ENCODE results near the gene JAZF1. TPM values are rescaled to one million over a fixed set of nuclear protein-coding genes. Genes with fewer than 3 reads are reported as not detected.

JAZF1 gene
- total RNA-seq, 2 experiments from 2014 or later, result 2.8 to 3.3 TPM

DNA sequence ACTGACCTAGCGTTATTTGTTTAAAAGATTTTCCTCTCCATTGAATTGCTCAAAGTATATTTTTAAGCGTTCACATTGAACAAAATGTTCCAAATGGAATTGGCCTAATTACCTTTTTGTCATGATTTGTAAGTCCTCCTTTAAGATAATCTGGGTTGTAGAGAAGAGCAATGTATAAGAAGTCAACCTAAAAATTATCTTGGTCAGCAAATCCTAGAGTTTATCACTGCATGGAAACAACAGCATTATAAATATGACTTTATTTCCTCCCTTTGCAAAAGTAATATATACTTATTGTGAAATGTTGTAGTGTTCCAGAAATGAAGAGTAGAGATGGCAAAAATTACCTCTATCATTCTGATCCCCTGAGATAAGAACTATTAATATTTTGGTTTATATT is 381.4 kb downstream of the JAZF1 start:
- ChIA-PET CTCF (no interaction called here), POLR2A (no interaction called here)
- H3K4me1 Mint-ChIP-seq (ENCODE audit: low read depth), result no peaks in the 10 kb centered on the region
- H3K4me3 Mint-ChIP-seq, result no peak overlapping the region
- no peak overlapping the region for H3K27ac Mint-ChIP-seq
- DNase-seq (no peak), ATAC-seq (no peak)
- H3K9me3 Mint-ChIP-seq (ENCODE audit: insufficient read depth), result no peaks in the 10 kb centered on the region
- H3K27me3 Mint-ChIP-seq (ENCODE audit: low read depth), result no peaks in the 10 kb centered on the region
- H3K36me3 Mint-ChIP-seq (ENCODE audit: low read depth), result peaks cover 23% of the 10 kb centered on the region

DNA sequence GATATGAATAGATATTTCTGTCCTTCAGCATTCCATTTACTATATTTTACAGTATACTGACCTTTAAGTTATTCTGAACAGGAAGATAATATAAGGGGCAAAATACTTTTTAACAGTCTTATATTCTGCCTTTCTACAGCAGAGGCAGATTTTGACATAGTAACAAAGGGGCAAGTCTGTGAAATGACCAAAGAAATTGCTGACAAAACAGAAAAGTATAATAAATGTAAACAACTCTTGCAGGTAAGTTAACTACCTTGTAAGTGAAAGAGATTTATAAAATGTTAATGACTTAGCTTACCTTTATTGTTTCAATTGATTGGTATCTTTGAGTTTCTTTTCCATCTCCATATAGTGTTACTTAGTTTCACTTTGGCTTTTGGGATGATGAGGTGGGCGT is 384.6 kb downstream of the JAZF1 start:
- no peaks in the 10 kb centered on the region for H3K27me3 Mint-ChIP-seq (ENCODE audit: low read depth)
- ATAC-seq (no peak), DNase-seq (no peak)
- no peaks in the 10 kb centered on the region for H3K9me3 Mint-ChIP-seq (ENCODE audit: insufficient read depth)
- POLR2A ChIA-PET, result no interaction called here
- H3K36me3 Mint-ChIP-seq (ENCODE audit: low read depth), result peaks cover 25% of the 10 kb centered on the region
- no peak overlapping the region for H3K4me3 Mint-ChIP-seq
- no peak overlapping the region for H3K27ac Mint-ChIP-seq
- CTCF ChIA-PET, result no interaction called here
- H3K4me1 Mint-ChIP-seq (ENCODE audit: low read depth), result no peaks in the 10 kb centered on the region

DNA sequence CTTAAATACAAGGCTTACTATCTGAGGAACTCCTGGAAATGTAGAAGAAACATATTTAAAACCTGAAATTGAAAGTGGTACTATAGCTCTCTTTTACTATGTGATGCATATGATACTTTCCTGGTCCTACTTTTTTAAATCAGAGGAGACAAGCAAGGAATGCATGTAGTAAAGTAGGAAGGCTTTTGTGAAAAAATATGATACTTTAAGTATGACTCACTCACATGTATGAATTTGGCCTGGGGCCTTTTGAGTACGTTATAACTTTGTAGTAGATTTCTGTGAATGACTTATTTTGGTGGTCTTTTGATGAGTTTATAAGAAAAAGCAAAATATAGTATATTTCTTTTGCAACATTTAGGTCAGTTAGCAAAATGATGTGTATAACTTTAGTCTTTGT is 386.8 kb downstream of the JAZF1 start:
- peaks cover 24% of the 10 kb centered on the region for H3K36me3 Mint-ChIP-seq (ENCODE audit: low read depth)
- H3K4me3 Mint-ChIP-seq, result no peak overlapping the region
- ChIA-PET CTCF (interaction anchor here (0.7 to 1.8 kb wide), 2 partner anchors 8 to 210 kb away, joined by 3 to 4 read pairs; no protein-coding TSS in a partner anchor), POLR2A (no interaction called here)
- no peak overlapping the region for H3K27ac Mint-ChIP-seq
- H3K27me3 Mint-ChIP-seq (ENCODE audit: low read depth), result no peaks in the 10 kb centered on the region
- H3K4me1 Mint-ChIP-seq (ENCODE audit: low read depth), result no peaks in the 10 kb centered on the region
- DNase-seq, result no peak
- no peaks in the 10 kb centered on the region for H3K9me3 Mint-ChIP-seq (ENCODE audit: insufficient read depth)
- no peak for ATAC-seq

DNA sequence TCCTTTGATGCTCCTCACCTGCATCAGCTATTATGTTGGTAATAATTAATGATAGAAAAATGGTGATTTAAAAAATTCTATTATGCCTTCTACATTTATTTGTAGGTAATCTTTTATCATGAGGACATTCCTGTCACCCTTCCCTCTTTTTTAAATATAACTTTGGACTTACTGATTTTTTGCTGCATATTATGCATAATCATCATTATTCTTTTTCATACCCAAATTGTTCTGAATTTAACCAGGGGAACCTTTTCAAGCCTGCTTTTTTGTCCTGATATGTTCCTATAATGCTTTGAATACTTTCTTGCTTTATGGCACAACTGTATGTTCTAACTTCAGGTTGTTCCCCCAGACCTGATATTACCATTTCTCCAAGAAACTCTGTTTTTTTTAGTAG is 392.2 kb downstream of the JAZF1 start:
- DNase-seq, result no peak
- POLR2A ChIA-PET, result no interaction called here
- no peak for ATAC-seq
- H3K27me3 Mint-ChIP-seq (ENCODE audit: low read depth), result no peaks in the 10 kb centered on the region
- no peaks in the 10 kb centered on the region for H3K4me1 Mint-ChIP-seq (ENCODE audit: low read depth)
- H3K4me3 Mint-ChIP-seq, result no peak overlapping the region
- no peaks in the 10 kb centered on the region for H3K9me3 Mint-ChIP-seq (ENCODE audit: insufficient read depth)
- CTCF ChIA-PET, result no interaction called here
- H3K36me3 Mint-ChIP-seq (ENCODE audit: low read depth), result peaks cover 24% of the 10 kb centered on the region
- no peak overlapping the region for H3K27ac Mint-ChIP-seq

DNA sequence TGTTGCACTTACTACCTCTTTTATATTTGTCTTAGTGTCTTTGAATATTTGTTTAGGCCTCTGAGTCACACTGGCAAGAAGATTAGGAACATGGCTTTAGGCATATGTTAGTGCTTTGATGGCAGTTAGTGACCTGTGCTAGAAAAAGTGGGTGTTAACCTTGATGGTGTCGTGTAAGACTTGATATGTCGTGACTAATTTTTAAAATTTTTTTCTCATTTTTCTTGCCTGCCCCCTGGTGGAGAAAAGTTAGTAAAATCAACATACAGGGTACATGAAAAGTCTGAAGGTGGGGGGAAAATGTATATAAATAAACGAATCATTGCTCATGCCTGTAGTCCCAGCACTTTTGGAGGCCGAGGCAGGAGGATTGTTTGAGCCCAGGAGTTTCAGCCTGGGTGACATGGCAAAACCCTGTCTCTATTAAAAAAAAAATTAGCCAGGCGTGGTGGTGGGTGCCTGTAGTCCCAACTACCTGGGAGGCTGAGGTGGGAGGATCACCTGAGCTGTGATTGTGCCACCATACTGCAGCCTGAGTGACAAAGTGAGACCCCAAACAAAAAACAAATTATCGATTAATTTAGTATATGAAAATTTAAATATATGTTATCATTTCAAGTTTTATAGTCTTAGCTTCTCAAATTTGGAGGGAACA is 396.1 kb downstream of the JAZF1 start:
- peaks cover 14% of the 10 kb centered on the region for H3K36me3 Mint-ChIP-seq (ENCODE audit: low read depth)
- no peaks in the 10 kb centered on the region for H3K27me3 Mint-ChIP-seq (ENCODE audit: low read depth)
- H3K4me1 Mint-ChIP-seq (ENCODE audit: low read depth), result no peaks in the 10 kb centered on the region
- ChIA-PET CTCF (interaction anchor here (0.7 to 1.6 kb wide), 10 partner anchors 10 to 589 kb away, joined by 3 to 10 read pairs (median 4); partner anchors contain the start of gene HIBADH), POLR2A (interaction anchor here (1.4 kb wide), 1 partner anchor 45 kb away, joined by 5 read pairs; no protein-coding TSS in a partner anchor)
- peak; percentile 26 for DNase-seq
- peak; percentile 27 for ATAC-seq
- H3K4me3 Mint-ChIP-seq, result no peak overlapping the region
- H3K9me3 Mint-ChIP-seq (ENCODE audit: insufficient read depth), result no peaks in the 10 kb centered on the region
- H3K27ac Mint-ChIP-seq, result no peak overlapping the region

DNA sequence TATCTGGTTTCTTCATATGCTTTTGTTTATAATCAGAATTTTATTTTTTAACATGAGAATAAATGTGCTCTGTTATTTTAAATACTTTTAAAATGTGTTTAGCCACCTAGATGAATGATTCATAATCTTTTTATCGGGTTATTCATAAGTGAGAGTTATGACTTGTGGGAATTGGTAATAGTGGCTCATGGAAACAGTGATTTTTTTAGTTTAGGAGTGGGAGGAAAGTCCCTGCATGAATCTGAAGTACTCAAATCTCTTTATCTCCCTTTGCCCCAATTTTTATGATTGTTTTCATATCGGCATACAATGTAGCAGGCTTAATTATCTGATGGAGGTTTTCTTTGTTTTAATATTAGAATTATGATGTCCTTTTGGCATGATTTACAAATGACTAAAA is 397.7 kb downstream of the JAZF1 start:
- H3K27ac Mint-ChIP-seq, result no peak overlapping the region
- ChIA-PET POLR2A (no interaction called here), CTCF (interaction anchor here (1.1 to 1.7 kb wide), 3 partner anchors 9 to 237 kb away, joined by 4 read pairs; no protein-coding TSS in a partner anchor)
- H3K27me3 Mint-ChIP-seq (ENCODE audit: low read depth), result no peaks in the 10 kb centered on the region
- no peaks in the 10 kb centered on the region for H3K9me3 Mint-ChIP-seq (ENCODE audit: insufficient read depth)
- DNase-seq (no peak), ATAC-seq (no peak)
- no peak overlapping the region for H3K4me3 Mint-ChIP-seq
- peaks cover 18% of the 10 kb centered on the region for H3K36me3 Mint-ChIP-seq (ENCODE audit: low read depth)
- no peaks in the 10 kb centered on the region for H3K4me1 Mint-ChIP-seq (ENCODE audit: low read depth)

DNA sequence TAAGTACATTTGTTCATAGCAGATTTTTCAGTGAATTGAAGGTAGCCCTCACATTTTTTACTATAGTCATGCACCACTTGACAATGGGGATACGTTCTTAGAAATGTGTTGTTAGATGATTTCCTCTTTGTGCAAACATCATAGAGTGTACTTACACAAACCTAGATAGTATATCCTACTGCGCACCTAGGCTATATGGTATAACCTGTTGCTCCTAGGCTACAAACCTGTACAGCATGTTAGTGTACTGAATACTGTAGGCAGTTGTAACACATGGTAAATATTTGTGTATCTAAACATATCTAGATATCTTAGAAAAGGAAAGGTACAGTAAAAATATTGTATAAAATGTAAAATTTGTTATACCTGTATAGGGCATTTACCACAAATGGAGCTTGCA is 399.4 kb downstream of the JAZF1 start:
- H3K27me3 Mint-ChIP-seq (ENCODE audit: low read depth), result no peaks in the 10 kb centered on the region
- CTCF ChIA-PET, result interaction anchor here (1.7 kb wide), 1 partner anchor 239 kb away, joined by 4 read pairs; no protein-coding TSS in a partner anchor
- peaks cover 12% of the 10 kb centered on the region for H3K36me3 Mint-ChIP-seq (ENCODE audit: low read depth)
- POLR2A ChIA-PET, result no interaction called here
- no peak overlapping the region for H3K4me3 Mint-ChIP-seq
- H3K4me1 Mint-ChIP-seq (ENCODE audit: low read depth), result no peaks in the 10 kb centered on the region
- ATAC-seq (no peak), DNase-seq (no peak)
- H3K27ac Mint-ChIP-seq, result no peak overlapping the region
- no peaks in the 10 kb centered on the region for H3K9me3 Mint-ChIP-seq (ENCODE audit: insufficient read depth)

Other genes with a start within 250 kb of the JAZF1 start
- gene CREB5, start 231.7 kb upstream of the JAZF1 start, total RNA-seq, result not detected